HEK293 (cell line): ENCODE results near the gene ASIC3.

Experiments
- CTCF ChIA-PET: fragments of 350-600 bp; formaldehyde crosslinking; extraction: SDS; loops from one replicate; lab custom pipeline; 2021; ENCODE audit warnings: antibody characterized with exemption; lab: Yijun Ruan, JAX
- POLR2A ChIA-PET: fragments of 300-600 bp; formaldehyde crosslinking; extraction: SDS; loops from one replicate; lab custom pipeline; 2020; ENCODE audit warnings: antibody characterized with exemption, inconsistent platforms; lab: Yijun Ruan, JAX
- H3K27ac ChIP-seq: fragments of 200-500 bp; sonication (Bioruptor generic); 2 replicates; pipeline ENCODE4 v1.5.1; 2014; ENCODE audit warnings: low read depth, low read length, control low read depth, inconsistent platforms; ENCODE audit errors: extremely low read depth
- H3K36me3 ChIP-seq, 2 experiments: fragments of 200-500 bp in 1 of 2; sonication (Bioruptor generic) in 1 of 2; 1 replicate in 1 of 2; 2 replicates in 1 of 2; pipeline ENCODE4 v1.5.1; 2014 to 2017; ENCODE audit warnings: inconsistent platforms in 2 of 2, low read length in 2 of 2; ENCODE audit not compliant: control insufficient read depth in 2 of 2, insufficient read depth in 1 of 2
- H3K4me1 ChIP-seq: fragments of 200-500 bp; sonication (Bioruptor generic); 2 replicates; pipeline ENCODE4 v1.5.1; 2014; ENCODE audit warnings: mild to moderate bottlenecking, low read length, inconsistent platforms; ENCODE audit not compliant: control insufficient read depth, insufficient read depth
- H3K4me3 ChIP-seq: 2 replicates; pipeline ENCODE4 v1.5.1; 2011; ENCODE audit warnings: low read depth, mild to moderate bottlenecking, control low read depth, low read length, moderate library complexity
- H3K9me3 ChIP-seq: fragments of 200-500 bp; sonication (Bioruptor generic); 2 replicates; pipeline ENCODE4 v1.5.1; 2014; ENCODE audit warnings: low read depth, low read length, inconsistent platforms; ENCODE audit not compliant: control insufficient read depth, insufficient read depth
- MYNN ChIP-seq: fragments of 450-650 bp; formaldehyde crosslinking; IDR thresholded peaks from 2 replicates; pipeline ENCODE4 v1.5.1; 2016; ENCODE audit warnings: missing biosample characterization, missing genetic modification characterization, borderline replicate concordance
- YY2 ChIP-seq: fragments of 450-650 bp; formaldehyde crosslinking; IDR thresholded peaks from 2 replicates; pipeline ENCODE4 v1.5.1; 2016; ENCODE audit warnings: missing biosample characterization, missing genetic modification characterization
- ZFP41 ChIP-seq: fragments of 450-650 bp; formaldehyde crosslinking; IDR thresholded peaks from 2 replicates; pipeline ENCODE4 v1.5.1; 2016; ENCODE audit warnings: missing biosample characterization, missing genetic modification characterization, borderline replicate concordance
- ZNF2 ChIP-seq: fragments of 450-650 bp; formaldehyde crosslinking; IDR thresholded peaks from 2 replicates; pipeline ENCODE4 v1.5.1; 2016; ENCODE audit warnings: missing biosample characterization, missing genetic modification characterization
- ZNF24 ChIP-seq: fragments of 450-650 bp; formaldehyde crosslinking; IDR thresholded peaks from 2 replicates; pipeline ENCODE4 v1.5.1; 2016; ENCODE audit warnings: missing biosample characterization, missing genetic modification characterization
- ZNF366 ChIP-seq: fragments of 450-650 bp; formaldehyde crosslinking; conservative IDR thresholded peaks from 2 replicates; pipeline ENCODE4 v1.5.1; 2016; ENCODE audit warnings: missing biosample characterization, missing genetic modification characterization
- ZNF571 ChIP-seq: fragments of 450-650 bp; formaldehyde crosslinking; IDR thresholded peaks from 2 replicates; pipeline ENCODE4 v1.5.0; 2017; ENCODE audit warnings: missing biosample characterization, missing genetic modification characterization
- ZNF600 ChIP-seq: fragments of 450-650 bp; formaldehyde crosslinking; IDR thresholded peaks from 2 replicates; pipeline ENCODE4 v1.5.1; 2016; ENCODE audit warnings: missing biosample characterization, missing genetic modification characterization
- ZNF664 ChIP-seq: fragments of 450-650 bp; formaldehyde crosslinking; IDR thresholded peaks from 2 replicates; pipeline ENCODE4 v1.5.1; 2016; ENCODE audit warnings: missing biosample characterization, missing genetic modification characterization
- ZNF768 ChIP-seq: fragments of 450-650 bp; formaldehyde crosslinking; IDR thresholded peaks from 2 replicates; pipeline ENCODE4 v1.5.1; 2018; ENCODE audit warnings: missing biosample characterization, mild to moderate bottlenecking, missing genetic modification characterization
- ZSCAN23 ChIP-seq: fragments of 450-650 bp; formaldehyde crosslinking; IDR thresholded peaks from 2 replicates; pipeline ENCODE4 v1.5.1; 2016; ENCODE audit warnings: missing biosample characterization, missing genetic modification characterization
- TF ChIP-seq, protein P1 (sequence below): fragments of 450-650 bp; formaldehyde crosslinking; IDR thresholded peaks from 2 replicates; pipeline ENCODE4 v1.5.1; 2017; ENCODE audit warnings: missing biosample characterization, missing genetic modification characterization
- TF ChIP-seq, protein P2 (sequence below): fragments of 450-650 bp; formaldehyde crosslinking; IDR thresholded peaks from 2 replicates; pipeline ENCODE4 v1.5.1; 2016; ENCODE audit warnings: missing biosample characterization, missing genetic modification characterization
- TF ChIP-seq, protein P3 (sequence below): fragments of 450-650 bp; formaldehyde crosslinking; IDR thresholded peaks from 2 replicates; pipeline ENCODE4 v1.5.1; 2016; ENCODE audit warnings: missing biosample characterization, missing genetic modification characterization
- TF ChIP-seq, protein P4 (sequence below): fragments of 450-650 bp; IDR thresholded peaks from 2 replicates; pipeline ENCODE4 v1.5.1; 2018; ENCODE audit warnings: missing biosample characterization, mild to moderate bottlenecking, missing genetic modification characterization
- TF ChIP-seq, protein P5 (sequence below): fragments of 450-650 bp; formaldehyde crosslinking; IDR thresholded peaks from 2 replicates; pipeline ENCODE4 v1.5.1; 2017; ENCODE audit warnings: missing biosample characterization, missing genetic modification characterization

The ASIC3 gene

DNA sequence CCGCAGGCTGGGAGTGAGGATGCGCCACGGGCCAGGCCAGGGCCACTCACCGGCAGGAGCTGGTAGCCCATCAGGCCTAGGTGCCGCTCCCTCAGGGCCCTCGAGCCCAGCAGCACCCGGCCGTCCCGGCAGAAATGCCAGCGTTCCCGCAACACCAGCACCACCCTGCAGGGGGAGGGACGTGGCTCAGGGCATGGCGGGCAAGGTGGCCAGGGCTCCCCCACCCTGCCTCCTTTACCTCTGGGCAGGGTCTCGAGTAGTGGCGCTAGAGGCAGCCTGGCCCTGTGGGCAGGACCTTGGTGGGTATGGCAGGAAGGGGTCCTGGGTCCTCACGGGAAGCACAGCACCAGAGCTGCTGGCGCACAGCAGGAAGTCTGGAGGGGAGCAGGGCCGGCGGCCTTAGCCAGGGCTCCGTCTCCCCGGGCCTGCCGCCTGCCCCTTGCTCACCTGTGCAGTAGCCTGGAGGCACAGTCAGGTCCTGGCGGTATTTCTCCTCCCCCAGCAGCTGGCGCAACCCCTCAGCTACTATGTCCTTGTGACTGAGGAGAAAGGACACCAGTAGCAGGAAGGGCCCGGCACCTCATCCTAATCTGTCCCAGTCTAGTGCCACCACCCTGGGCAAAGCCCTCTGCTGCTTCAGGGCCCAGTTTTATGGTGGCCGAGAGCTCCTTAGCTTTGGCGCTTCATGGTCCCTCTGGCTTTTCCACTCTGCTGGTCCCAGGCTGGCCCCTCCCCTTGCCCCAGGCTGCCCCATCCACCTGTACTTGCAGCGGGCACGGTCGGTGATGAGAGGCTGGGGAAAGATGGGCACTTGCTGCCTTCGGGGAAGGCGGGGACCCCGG is 28.8 kb downstream of the ASIC3 start:
- TF ChIP-seq ZSCAN23 (tag by site-specific recombination) (no peak), ZNF600 (tag by site-specific recombination) (0 out of 2 replicates have a peak, but pooled peaks have one; percentile 60), ZFP41 (no peak), YY2 (tag by site-specific recombination) (no peak), ZNF768 (no peak), ZNF2 (peak; percentile 64; the same call in 1 of the 2 replicates), ZNF366 (no peak)
- TF ChIP-seq, protein P1, sequence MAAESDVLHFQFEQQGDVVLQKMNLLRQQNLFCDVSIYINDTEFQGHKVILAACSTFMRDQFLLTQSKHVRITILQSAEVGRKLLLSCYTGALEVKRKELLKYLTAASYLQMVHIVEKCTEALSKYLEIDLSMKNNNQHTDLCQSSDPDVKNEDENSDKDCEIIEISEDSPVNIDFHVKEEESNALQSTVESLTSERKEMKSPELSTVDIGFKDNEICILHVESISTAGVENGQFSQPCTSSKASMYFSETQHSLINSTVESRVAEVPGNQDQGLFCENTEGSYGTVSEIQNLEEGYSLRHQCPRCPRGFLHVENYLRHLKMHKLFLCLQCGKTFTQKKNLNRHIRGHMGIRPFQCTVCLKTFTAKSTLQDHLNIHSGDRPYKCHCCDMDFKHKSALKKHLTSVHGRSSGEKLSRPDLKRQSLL: no peak; the same call in 1 of the 2 replicates
- TF ChIP-seq, protein P2, sequence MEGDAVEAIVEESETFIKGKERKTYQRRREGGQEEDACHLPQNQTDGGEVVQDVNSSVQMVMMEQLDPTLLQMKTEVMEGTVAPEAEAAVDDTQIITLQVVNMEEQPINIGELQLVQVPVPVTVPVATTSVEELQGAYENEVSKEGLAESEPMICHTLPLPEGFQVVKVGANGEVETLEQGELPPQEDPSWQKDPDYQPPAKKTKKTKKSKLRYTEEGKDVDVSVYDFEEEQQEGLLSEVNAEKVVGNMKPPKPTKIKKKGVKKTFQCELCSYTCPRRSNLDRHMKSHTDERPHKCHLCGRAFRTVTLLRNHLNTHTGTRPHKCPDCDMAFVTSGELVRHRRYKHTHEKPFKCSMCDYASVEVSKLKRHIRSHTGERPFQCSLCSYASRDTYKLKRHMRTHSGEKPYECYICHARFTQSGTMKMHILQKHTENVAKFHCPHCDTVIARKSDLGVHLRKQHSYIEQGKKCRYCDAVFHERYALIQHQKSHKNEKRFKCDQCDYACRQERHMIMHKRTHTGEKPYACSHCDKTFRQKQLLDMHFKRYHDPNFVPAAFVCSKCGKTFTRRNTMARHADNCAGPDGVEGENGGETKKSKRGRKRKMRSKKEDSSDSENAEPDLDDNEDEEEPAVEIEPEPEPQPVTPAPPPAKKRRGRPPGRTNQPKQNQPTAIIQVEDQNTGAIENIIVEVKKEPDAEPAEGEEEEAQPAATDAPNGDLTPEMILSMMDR (tag by site-specific recombination): peak; percentile 77
- TF ChIP-seq, protein P3, sequence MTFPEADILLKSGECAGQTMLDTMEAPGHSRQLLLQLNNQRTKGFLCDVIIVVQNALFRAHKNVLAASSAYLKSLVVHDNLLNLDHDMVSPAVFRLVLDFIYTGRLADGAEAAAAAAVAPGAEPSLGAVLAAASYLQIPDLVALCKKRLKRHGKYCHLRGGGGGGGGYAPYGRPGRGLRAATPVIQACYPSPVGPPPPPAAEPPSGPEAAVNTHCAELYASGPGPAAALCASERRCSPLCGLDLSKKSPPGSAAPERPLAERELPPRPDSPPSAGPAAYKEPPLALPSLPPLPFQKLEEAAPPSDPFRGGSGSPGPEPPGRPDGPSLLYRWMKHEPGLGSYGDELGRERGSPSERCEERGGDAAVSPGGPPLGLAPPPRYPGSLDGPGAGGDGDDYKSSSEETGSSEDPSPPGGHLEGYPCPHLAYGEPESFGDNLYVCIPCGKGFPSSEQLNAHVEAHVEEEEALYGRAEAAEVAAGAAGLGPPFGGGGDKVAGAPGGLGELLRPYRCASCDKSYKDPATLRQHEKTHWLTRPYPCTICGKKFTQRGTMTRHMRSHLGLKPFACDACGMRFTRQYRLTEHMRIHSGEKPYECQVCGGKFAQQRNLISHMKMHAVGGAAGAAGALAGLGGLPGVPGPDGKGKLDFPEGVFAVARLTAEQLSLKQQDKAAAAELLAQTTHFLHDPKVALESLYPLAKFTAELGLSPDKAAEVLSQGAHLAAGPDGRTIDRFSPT: peak; percentile 90
- TF ChIP-seq, all 188 proteins: peak for 4
- POLR2A ChIA-PET: interaction anchor here (1.0 to 4.8 kb wide), 9 partner anchors 8 to 49 kb away, joined by 4 to 22 read pairs (median 6); partner anchors contain the start of genes ABCB8, CDK5 and SLC4A2
- H3K27ac ChIP-seq: no peak overlapping the region
- CTCF ChIA-PET: interaction anchor here (0.5 to 1.9 kb wide), 6 partner anchors 11 to 262 kb away, joined by 3 to 9 read pairs (median 4); no protein-coding TSS in a partner anchor
- H3K4me1 ChIP-seq: peaks cover 6% of the 10 kb centered on the region; the same call in 1 of the 2 replicates
- H3K36me3 ChIP-seq: peaks cover 14 to 66% of the 10 kb centered on the region in 2 experiments; a peak in 2 of 3 replicates
- H3K9me3 ChIP-seq: no peaks in the 10 kb centered on the region
- H3K4me3 ChIP-seq: no peak overlapping the region

DNA sequence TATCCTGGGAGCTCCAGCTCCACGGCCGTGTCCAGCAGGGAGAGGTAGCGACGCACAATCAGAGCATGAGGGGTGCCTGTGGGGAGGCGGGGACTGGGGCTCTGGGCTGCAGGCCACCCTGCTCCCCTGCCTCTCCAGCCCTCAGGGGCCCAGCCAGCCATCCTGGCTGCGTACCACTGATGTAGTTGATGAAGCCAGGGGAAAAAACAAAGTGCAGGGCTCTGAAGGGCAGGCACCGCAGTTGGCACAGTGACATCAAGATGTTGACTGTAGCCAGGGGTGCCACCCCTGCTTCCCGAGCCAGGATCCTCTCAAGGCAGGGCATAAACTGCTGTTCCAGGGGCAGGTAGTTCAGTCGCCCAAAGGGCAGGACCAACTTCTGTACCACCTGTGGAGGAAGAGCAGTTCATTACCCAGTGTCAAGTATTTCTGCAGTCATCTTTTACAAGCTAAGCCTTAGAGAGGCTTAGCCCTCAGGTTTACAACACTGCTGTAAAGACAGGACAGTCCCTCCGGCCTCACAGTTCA is 29.4 kb downstream of the ASIC3 start:
- H3K27ac ChIP-seq: no peak overlapping the region
- CTCF ChIA-PET: interaction anchor here (0.6 to 1.9 kb wide), 5 partner anchors 15 to 98 kb away, joined by 3 to 9 read pairs (median 4); no protein-coding TSS in a partner anchor
- TF ChIP-seq ZNF24 (tag by site-specific recombination) (peak; percentile 48), ZNF600 (tag by site-specific recombination) (0 out of 2 replicates have a peak, but pooled peaks have one; percentile 12), MYNN (tag by site-specific recombination) (no peak), ZNF571 (no peak), ZNF664 (tag by site-specific recombination) (no peak)
- TF ChIP-seq, protein P4, sequence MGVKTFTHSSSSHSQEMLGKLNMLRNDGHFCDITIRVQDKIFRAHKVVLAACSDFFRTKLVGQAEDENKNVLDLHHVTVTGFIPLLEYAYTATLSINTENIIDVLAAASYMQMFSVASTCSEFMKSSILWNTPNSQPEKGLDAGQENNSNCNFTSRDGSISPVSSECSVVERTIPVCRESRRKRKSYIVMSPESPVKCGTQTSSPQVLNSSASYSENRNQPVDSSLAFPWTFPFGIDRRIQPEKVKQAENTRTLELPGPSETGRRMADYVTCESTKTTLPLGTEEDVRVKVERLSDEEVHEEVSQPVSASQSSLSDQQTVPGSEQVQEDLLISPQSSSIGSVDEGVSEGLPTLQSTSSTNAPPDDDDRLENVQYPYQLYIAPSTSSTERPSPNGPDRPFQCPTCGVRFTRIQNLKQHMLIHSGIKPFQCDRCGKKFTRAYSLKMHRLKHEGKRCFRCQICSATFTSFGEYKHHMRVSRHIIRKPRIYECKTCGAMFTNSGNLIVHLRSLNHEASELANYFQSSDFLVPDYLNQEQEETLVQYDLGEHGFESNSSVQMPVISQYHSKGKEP (tag by site-specific recombination): no peak
- TF ChIP-seq, protein P3: peak; percentile 41; the same call in 1 of the 2 replicates
- TF ChIP-seq, protein P5, sequence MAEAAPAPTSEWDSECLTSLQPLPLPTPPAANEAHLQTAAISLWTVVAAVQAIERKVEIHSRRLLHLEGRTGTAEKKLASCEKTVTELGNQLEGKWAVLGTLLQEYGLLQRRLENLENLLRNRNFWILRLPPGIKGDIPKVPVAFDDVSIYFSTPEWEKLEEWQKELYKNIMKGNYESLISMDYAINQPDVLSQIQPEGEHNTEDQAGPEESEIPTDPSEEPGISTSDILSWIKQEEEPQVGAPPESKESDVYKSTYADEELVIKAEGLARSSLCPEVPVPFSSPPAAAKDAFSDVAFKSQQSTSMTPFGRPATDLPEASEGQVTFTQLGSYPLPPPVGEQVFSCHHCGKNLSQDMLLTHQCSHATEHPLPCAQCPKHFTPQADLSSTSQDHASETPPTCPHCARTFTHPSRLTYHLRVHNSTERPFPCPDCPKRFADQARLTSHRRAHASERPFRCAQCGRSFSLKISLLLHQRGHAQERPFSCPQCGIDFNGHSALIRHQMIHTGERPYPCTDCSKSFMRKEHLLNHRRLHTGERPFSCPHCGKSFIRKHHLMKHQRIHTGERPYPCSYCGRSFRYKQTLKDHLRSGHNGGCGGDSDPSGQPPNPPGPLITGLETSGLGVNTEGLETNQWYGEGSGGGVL (tag by site-specific recombination): no peak

More for the DNA sequence above, 29.4 kb downstream of the ASIC3 start:
- Histone ChIP-seq H3K4me1 (peaks cover 7% of the 10 kb centered on the region; the same call in 1 of the 2 replicates), H3K36me3 (peaks cover 7 to 61% of the 10 kb centered on the region in 2 experiments; a peak in 2 of 3 replicates), H3K4me3 (no peak overlapping the region), H3K9me3 (no peaks in the 10 kb centered on the region)
- POLR2A ChIA-PET: interaction anchor here (1.0 to 4.8 kb wide), 7 partner anchors 8 to 50 kb away, joined by 4 to 22 read pairs (median 6); partner anchors contain the start of genes ABCB8, CDK5 and SLC4A2
